Epithelial cell of prostate (primary cell): ENCODE results near the gene PIK3R2.

Experiments used
- DNase-seq: peaks from one replicate; pipeline ENCODE4 v3.0.0-alpha.2; 2011; ENCODE audit warnings: low read depth, low spot score
- H3K27ac ChIP-seq: fragments of 450-650 bp; 2 replicates; pipeline ENCODE4 v1.5.1; 2017; ENCODE audit warnings: mild to moderate bottlenecking

The PIK3R2 gene

GRCh38 chr19:18168673-18169381, 15.9 kb downstream of the PIK3R2 start:
- no peak overlapping the region for H3K27ac ChIP-seq
- no peak for DNase-seq

- no peak for DNase-seq
- no peak overlapping the region for H3K27ac ChIP-seq
Observed at GRCh38 chr19:18170714-18171255, 17.8 kb downstream of the PIK3R2 start.

GRCh38 chr19:18171605-18172327, 18.8 kb downstream of the PIK3R2 start:
- no peak overlapping the region for H3K27ac ChIP-seq
- no peak for DNase-seq

DNA sequence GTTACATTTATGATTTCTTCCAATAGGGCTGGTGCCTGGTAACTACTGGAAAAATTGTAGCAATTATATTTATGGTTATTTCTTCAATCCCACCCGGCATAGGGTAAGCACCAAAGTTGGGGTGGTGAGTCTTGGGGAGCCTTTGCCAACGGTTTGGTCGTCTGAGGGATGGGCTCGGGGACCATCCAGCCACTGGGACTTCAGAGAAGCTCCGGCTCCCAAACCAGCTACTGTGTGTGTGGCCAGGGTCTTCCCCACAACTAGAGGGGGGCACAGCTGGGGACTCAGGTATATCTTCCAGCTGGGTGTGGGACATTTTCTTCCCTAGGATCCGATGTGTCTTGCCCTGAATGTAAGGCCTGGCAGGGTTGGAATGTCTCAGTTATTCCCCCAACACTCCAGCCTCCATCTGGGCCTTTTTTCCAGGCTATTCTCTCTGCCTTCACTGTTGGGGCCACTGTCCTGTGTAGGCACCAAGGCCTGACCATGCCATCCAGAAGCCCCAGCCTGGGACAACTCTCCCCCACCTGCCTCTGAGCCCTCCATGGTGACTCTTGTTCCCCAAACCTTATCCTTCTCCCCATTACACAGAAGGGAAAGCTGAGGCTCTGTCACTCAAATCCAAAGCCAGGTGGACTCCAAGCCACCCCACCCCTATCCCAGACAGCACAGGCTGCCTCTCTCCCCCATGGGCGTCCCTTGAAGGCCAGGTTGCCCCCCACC, 19.5 kb downstream of the PIK3R2 start:
- H3K27ac ChIP-seq: no peak overlapping the region
- DNase-seq: no peak

- H3K27ac ChIP-seq: no peak overlapping the region
Observed at GRCh38 chr19:18173054-18173571, 20.1 kb downstream of the PIK3R2 start.

GRCh38 chr19:18173572-18174288, 20.8 kb downstream of the PIK3R2 start, which contains the start of gene IFI30:
IFI30 (plus strand) TSS chr19:18173813; CDS start chr19:18173842, 29 bp downstream.
- H3K27ac ChIP-seq: no peak within 1 kb of the TSS
- no peak for DNase-seq

More at GRCh38 chr19:18173054-18173571, 20.1 kb downstream of the PIK3R2 start:
- DNase-seq: no peak

- no peak overlapping the region for H3K27ac ChIP-seq
- DNase-seq: no peak
Observed at GRCh38 chr19:18174983-18175382, 22.0 kb downstream of the PIK3R2 start.

DNA sequence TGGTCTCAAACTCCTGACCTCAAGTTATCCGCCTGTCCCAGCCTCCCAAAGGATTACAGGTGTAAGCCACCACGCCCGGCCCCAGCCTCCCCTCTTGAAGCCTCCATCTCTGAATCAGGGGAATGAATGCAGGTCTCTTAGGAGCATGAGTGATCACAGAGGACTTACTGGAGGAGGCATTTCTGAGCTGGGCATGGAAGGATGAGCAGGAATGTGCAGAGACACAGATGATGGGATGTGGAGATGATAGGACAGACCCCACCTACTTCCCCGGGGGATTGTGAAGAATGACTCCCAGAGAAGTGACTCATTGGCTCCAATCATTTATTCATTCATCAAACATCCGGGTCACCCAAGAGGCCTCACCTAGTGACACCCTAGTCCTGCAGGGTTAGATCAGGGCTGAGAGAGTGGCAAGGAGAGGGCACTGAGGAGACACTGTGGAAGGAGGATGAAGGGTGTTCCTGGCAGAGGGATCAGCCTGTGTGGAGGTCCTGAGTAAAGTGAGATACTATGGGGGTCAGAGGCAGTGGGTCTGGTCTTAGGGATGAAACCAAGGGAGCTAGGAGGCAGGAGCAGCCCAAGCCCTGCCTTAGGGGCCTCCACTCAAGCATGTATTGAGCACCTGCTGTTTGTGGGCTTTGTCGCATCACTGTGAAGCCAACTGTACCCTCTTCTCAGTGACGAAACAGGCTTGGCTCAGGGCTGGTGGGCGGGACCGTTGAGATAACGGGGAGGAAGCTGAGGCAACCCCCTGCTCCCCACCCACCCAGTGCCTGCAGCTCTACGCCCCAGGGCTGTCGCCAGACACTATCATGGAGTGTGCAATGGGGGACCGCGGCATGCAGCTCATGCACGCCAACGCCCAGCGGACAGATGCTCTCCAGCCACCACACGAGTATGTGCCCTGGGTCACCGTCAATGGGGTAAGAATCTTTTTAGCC, 23.7 kb downstream of the PIK3R2 start:
- DNase-seq: no peak
- H3K27ac ChIP-seq: no peak overlapping the region

DNA sequence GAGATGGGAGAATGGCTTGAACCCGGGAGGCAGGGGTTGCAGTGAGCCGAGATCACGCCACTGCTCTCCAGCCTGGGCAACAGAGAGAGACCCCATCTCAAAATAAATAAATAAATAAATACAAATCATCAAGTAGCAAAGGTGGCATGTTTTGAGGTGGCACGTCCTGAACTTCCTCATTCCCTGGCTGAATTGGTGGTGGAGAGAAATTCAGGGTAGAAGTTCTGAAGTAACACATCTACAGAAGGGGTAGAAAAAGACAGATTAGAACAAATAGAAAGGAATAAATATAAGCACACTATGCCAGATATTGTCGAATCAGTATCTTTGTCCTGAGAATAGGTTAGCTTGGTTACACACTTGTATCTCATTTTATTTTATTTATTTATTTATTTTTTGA, 27.0 kb downstream of the PIK3R2 start:
- DNase-seq: no peak
- no peak overlapping the region for H3K27ac ChIP-seq

DNA sequence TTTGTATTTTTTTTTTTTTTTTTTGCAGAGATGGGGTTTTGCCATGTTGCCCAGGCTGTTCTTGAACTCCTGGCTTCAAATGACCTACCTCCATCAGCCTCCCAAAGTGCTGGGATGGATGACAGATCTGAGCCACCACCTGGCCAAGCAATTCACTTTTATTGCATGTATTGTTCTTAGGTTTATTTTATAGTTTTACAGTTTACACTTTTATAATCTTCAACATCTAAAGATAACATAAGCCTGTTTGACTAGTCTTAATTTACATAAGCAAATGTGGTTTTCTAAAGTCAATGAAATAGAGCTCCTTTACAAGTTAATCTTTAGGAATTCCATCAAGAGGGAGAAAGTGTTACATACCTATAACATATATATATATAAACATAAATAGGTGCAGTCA, 30.6 kb downstream of the PIK3R2 start:
- no peak for DNase-seq
- H3K27ac ChIP-seq: no peak overlapping the region

DNA sequence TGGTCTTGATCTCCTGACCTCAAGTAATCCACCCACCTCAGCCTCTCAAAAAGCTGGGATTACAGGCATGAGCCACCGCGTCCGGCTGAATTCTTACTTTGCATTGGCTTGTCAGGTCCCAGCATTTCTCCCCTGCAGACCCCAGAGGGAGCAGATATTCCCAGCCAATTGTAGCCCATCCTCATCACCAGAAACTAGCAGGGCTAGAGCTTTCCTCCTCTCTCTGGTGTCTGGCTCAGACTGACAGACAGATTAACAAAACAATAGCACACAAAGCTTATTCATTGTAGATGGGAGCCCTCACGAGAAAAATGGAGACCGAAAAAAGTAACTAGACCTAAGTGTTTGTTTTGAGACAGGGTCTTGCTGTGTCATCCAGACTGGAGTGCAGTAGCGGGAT, 32.6 kb downstream of the PIK3R2 start:
- DNase-seq: no peak
- no peak overlapping the region for H3K27ac ChIP-seq

DNA sequence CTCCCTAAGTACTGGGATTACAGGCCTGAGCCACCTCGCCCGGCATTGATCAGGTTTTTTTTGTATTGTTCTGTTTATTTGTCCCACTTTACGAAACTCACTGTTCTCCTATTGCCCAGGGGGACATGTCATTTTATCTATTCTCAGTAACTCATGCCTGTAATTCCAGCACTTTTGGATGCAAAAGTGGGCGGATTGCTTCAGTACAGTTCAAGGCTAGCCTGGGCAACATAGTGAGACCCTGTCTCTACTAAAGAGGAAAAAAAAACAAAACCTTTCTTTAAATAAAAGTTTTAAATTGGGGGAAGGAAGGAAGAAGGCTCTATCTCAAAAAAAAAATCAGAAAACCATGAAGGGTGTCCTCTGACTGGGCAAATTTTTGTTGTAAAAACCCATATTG, 37.3 kb downstream of the PIK3R2 start:
- H3K27ac ChIP-seq: no peak overlapping the region
- DNase-seq: no peak

GRCh38 chr19:18191640-18192062, 38.7 kb downstream of the PIK3R2 start:
- DNase-seq: peak; percentile 67
- peak overlapping the region; percentile 96 for H3K27ac ChIP-seq

DNA sequence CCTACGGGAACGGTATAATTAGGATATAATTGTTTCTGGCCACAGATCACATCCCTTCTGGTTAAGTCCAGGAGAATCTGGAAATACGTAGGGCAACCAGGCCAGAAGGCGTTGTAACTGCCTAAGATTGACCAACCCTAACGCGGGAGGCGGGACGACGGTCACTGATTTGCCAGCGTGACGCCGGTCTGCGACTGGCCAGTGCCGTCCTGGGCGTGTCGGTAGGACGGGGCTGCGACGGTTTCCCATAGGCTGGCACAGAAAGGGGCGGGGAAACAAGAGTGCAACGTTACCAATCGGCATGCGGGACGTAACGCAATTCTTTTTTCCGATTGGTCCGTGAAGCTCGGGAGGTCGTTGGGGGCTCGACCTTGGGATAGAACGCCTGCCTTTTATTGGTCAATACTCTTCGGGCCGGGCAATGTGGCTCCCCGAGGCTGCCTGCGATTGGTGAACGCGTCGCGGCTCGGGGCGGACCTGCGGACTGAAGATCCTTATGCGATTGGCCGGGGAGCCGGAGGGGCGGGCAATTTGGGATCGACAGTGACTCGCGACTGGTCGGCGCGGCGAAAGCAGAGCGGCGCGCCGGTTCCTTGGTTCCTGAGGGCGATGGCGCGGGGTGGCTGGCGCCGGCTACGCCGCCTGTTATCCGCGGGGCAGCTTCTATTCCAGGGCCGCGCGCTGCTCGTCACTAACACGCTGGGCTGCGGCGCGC, 39.9 kb downstream of the PIK3R2 start, which contains the start of gene MPV17L2:
Gene MPV17L2 (plus strand): TSS at position 546 of the 715 bp plus-strand sequence. CDS start 64 bp downstream, at position 610.
- peak; percentile 100 for DNase-seq
- H3K27ac ChIP-seq: peak within 1 kb of the TSS; percentile 96

- H3K27ac ChIP-seq: peak overlapping the region; percentile 96
- no peak for DNase-seq
Observed at GRCh38 chr19:18193388-18194180, 40.6 kb downstream of the PIK3R2 start.

GRCh38 chr19:18194181-18194530, 41.2 kb downstream of the PIK3R2 start:
- no peak for DNase-seq
- no peak overlapping the region for H3K27ac ChIP-seq

DNA sequence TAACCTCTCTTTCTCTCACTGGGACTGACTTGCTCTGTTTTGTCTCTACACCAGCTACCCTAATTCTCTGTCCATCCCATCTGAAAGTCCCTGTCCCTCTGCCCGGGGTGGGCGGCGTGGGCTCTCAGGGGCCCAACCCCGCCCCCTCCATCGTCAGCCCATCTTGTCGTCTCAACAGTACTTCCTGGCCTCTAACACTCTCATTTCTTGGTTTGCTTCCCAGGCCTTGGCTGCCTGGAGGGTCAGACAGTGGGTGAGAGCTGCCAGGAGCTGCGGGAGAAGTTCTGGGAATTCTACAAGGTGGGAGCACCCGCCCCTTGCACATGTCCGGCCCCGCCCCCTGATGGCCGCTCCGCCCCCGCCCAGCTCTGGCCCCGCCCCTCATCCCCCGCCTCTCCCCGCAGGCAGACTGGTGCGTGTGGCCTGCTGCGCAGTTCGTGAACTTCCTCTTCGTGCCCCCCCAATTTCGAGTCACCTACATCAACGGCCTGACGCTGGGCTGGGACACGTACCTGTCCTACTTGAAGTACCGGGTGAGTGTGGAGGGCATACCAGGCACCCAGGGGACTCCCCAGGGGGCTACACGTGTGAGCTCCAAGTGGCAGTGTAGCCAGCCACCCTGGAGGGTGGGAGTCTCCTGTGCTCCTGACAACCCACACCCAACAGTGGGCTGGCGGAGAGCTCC, 41.7 kb downstream of the PIK3R2 start:
- no peak overlapping the region for H3K27ac ChIP-seq
- no peak for DNase-seq
